SK-N-SH (cell line): ENCODE measurements around the gene HMGCL.

Experiments
- EP300 ChIP-seq, 2 experiments: IDR thresholded peaks; 2 replicates each; pipeline versions ENCODE4 v1.4.0 to v1.6.1; 2012; ENCODE audit warnings: borderline replicate concordance in 1 of 2, low read depth in 1 of 2, low read length in 1 of 2
- FOXM1 ChIP-seq: IDR thresholded peaks from 2 replicates; pipeline ENCODE4 v1.4.0; 2012; ENCODE audit warnings: low read depth, mild to moderate bottlenecking
- POLR2AphosphoS5 ChIP-seq: IDR thresholded peaks from 2 replicates; pipeline ENCODE4 v1.6.1; 2012; ENCODE audit warnings: low read depth, low read length
- RAD21 ChIP-seq: IDR thresholded peaks from 2 replicates; pipeline ENCODE4 v1.6.1; 2012; ENCODE audit warnings: mild to moderate bottlenecking, low read length
- SIN3A ChIP-seq: IDR thresholded peaks from 2 replicates; pipeline ENCODE4 v1.6.1; 2012; ENCODE audit warnings: low read depth, mild to moderate bottlenecking, low read length, moderate library complexity, borderline replicate concordance
- TF ChIP-seq, protein P1 (sequence below): fragments of 200-600 bp; sonication (generic); IDR thresholded peaks from 2 replicates; pipeline ENCODE4 v1.6.1; 2017; ENCODE audit warnings: antibody characterized with exemption, mild to moderate bottlenecking, moderate library complexity
- TF ChIP-seq, protein P2 (sequence below): IDR thresholded peaks from 2 replicates; pipeline ENCODE4 v1.4.0; 2012; ENCODE audit warnings: low read depth
- TF ChIP-seq, protein P3 (sequence below): IDR thresholded peaks from 2 replicates; pipeline ENCODE4 v1.4.0; 2012; ENCODE audit warnings: low read depth, borderline replicate concordance

DNA sequence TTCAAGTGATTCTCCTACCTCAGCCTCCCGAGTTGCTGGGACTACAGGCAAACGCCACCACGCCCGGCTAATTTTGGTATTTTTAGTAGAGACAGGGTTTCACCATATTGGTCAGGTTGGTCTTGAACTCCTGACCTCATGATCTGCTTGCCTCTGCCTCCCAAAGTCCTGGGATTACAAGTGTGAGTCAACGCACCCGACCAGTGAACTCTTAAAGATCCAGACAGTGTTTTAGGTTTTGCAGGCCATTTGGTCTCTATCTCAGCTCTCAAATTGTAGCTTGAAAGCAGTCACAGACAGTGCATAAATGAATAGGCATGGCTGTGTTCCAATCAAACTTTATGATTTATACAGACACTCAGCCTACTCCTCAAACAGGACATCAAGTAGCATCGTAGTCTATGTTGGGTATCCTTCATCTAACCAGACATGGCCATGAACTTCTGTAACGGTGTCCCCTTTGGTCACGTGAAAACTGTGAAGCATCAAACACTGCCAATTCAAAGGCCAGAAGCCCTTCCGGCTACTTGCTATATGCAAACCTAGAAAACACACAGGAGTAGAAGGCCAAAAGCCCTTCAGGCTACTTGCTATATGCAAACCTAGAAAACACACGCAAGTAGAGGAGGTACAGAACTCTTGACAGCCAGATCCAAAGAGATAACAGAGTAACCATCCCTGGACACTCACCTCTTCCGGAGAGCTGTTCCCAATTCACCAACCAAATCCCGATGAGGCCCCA lies 39.7 kb upstream of the HMGCL start:
- TF ChIP-seq, protein P1, sequence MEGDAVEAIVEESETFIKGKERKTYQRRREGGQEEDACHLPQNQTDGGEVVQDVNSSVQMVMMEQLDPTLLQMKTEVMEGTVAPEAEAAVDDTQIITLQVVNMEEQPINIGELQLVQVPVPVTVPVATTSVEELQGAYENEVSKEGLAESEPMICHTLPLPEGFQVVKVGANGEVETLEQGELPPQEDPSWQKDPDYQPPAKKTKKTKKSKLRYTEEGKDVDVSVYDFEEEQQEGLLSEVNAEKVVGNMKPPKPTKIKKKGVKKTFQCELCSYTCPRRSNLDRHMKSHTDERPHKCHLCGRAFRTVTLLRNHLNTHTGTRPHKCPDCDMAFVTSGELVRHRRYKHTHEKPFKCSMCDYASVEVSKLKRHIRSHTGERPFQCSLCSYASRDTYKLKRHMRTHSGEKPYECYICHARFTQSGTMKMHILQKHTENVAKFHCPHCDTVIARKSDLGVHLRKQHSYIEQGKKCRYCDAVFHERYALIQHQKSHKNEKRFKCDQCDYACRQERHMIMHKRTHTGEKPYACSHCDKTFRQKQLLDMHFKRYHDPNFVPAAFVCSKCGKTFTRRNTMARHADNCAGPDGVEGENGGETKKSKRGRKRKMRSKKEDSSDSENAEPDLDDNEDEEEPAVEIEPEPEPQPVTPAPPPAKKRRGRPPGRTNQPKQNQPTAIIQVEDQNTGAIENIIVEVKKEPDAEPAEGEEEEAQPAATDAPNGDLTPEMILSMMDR = no peak
- TF ChIP-seq SIN3A (no peak), POLR2AphosphoS5 (no peak), EP300 (IDR thresholded peaks at IDR 0.05; ENCODE audit: borderline replicate concordance in 1 of 2, low read depth in 1 of 2, low read length in 1 of 2) (no peak), RAD21 (no peak), FOXM1 (no peak)
- TF ChIP-seq, protein P2, sequence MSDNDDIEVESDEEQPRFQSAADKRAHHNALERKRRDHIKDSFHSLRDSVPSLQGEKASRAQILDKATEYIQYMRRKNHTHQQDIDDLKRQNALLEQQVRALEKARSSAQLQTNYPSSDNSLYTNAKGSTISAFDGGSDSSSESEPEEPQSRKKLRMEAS = no peak
- TF ChIP-seq, protein P3, sequence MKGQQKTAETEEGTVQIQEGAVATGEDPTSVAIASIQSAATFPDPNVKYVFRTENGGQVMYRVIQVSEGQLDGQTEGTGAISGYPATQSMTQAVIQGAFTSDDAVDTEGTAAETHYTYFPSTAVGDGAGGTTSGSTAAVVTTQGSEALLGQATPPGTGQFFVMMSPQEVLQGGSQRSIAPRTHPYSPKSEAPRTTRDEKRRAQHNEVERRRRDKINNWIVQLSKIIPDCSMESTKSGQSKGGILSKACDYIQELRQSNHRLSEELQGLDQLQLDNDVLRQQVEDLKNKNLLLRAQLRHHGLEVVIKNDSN = no peak
